ENCODE data around the gene CHD6.

DNA sequence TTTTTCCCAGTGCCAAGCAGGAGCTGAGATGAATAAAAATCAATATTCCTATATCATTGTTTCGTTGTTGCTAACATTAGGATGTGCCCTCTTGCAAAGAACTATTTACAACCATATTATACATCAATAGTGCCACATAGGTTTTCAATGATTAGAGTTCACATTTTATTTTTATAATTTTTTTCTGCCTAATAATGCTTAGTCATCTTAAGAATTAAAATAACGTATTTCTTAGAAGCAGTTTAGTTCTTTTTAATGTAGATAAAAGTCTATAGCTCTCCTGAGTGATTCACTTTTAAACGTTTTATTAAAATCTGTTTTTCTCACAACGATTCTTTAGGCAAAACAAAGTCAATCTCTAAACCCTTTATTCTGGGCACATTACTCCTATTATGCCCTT is 71.6 kb downstream of the CHD6 start:
- TF ChIP-seq CTCF (IDR thresholded peaks at IDR 0.05) (no peak), POLR2A (IDR thresholded peaks at IDR 0.05) (no peak)

Measured in sigmoid colon (tissue), 3 donors.